HCT116 (cell line): ENCODE data around the gene EZH1. TPM values are rescaled to one million over a fixed set of nuclear protein-coding genes. Genes with fewer than 3 reads are reported as not detected.

ENCODE experiments used
- ATAC-seq: fragments of 200-7000 bp; cut with Tn5 transposase; 2 replicates; pipeline ENCODE4 v1.9.1; 2020; ENCODE audit warnings: mild to moderate bottlenecking, moderate library complexity
- BruUV-seq: library from RNA; stranded (reverse); fragments of 400-500 nt; replicated peaks from 2 replicates; lab custom pipeline; 2021; lab: Mats Ljungman, UMichigan
- CTCF ChIA-PET: fragments of 300-600 bp; sonication (Branson Sonifier 250); formaldehyde crosslinking; loops from one replicate; lab custom pipeline; 2021; ENCODE audit warnings: antibody characterized with exemption; lab: Charles Lee
- POLR2A ChIA-PET: fragments of 300-600, 350-600 bp; sonication (Branson Sonifier 250); formaldehyde crosslinking; loops from one replicate; lab custom pipeline; 2021; ENCODE audit warnings: antibody characterized with exemption; lab: Charles Lee
- RAD21 ChIA-PET, 2 experiments: fragments of 300-600 bp; sonication (Branson Sonifier 250); formaldehyde crosslinking; loops; one replicate each; lab custom pipeline; 2023; ENCODE audit warnings: low total read pairs in 2 of 2; ENCODE audit not compliant: uncharacterized antibody in 2 of 2, unreplicated experiment in 2 of 2, low non-redundant PET in 1 of 2; lab: Charles Lee
- DNase-seq: peaks from one replicate; pipeline ENCODE4 v3.0.0-alpha.2; 2010; ENCODE audit warnings: low read depth, low spot score
- H2AFZ ChIP-seq: fragments of 200-600 bp; shearing (Covaris generic), sonication (generic); 2 replicates; pipeline ENCODE4 v1.6.1; 2017; ENCODE audit warnings: low read depth, mixed run types, mixed read lengths, antibody characterized with exemption, low read length; ENCODE audit not compliant: poor library complexity, severe bottlenecking
- H3K27ac ChIP-seq: 2 replicates; pipeline ENCODE4 v1.5.1; 2012; ENCODE audit warnings: low read depth, low read length
- H3K27me3 ChIP-seq: fragments of 200-600 bp; sonication (generic); 2 replicates; pipeline ENCODE4 v1.6.1; 2016; ENCODE audit warnings: mixed run types, low read length, mixed read lengths; ENCODE audit not compliant: insufficient read depth
- H3K36me3 ChIP-seq, 2 experiments: fragments of 200-500 bp in 1 of 2; fragments of 200-600 bp in 1 of 2; sonication (Bioruptor generic) in 1 of 2; sonication (generic) in 1 of 2; 2 replicates each; pipeline versions ENCODE4 v1.5.1 to v1.6.1; 2014 to 2016; ENCODE audit warnings: low read length in 2 of 2, inconsistent platforms in 1 of 2, mixed read lengths in 1 of 2, mixed run types in 1 of 2; ENCODE audit not compliant: insufficient read depth in 2 of 2, control insufficient read depth in 1 of 2
- H3K4me1 ChIP-seq, 2 experiments: fragments of 200-600 bp in 1 of 2; sonication (generic) in 1 of 2; 2 replicates each; pipeline versions ENCODE4 v1.5.1 to v1.6.1; 2012 to 2017; ENCODE audit warnings: low read length in 2 of 2, inconsistent platforms in 1 of 2, mild to moderate bottlenecking in 1 of 2, mixed read lengths in 1 of 2, mixed run types in 1 of 2, moderate library complexity in 1 of 2; ENCODE audit not compliant: insufficient read depth in 2 of 2, control insufficient read depth in 1 of 2
- H3K4me2 ChIP-seq: fragments of 200-600 bp; sonication (generic); 2 replicates; pipeline ENCODE4 v1.6.1; 2017; ENCODE audit warnings: mixed run types, low read length, mixed read lengths
- H3K4me3 ChIP-seq, 2 experiments: fragments of 200-600 bp in 1 of 2; sonication (generic) in 1 of 2; replicated peaks in 1 of 2; 2 replicates each; pipeline ENCODE4 v1.5.1; 2011 to 2016; ENCODE audit warnings: low read length in 2 of 2, control low read depth in 1 of 2, low read depth in 1 of 2, mild to moderate bottlenecking in 1 of 2, mixed read lengths in 1 of 2, mixed run types in 1 of 2
- H3K79me2 ChIP-seq: fragments of 200-600 bp; sonication (generic); 2 replicates; pipeline ENCODE4 v1.6.1; 2017; ENCODE audit warnings: mild to moderate bottlenecking, mixed run types, low read length, moderate library complexity, mixed read lengths; ENCODE audit not compliant: insufficient read depth
- H3K9ac ChIP-seq: fragments of 200-600 bp; sonication (generic); 2 replicates; pipeline ENCODE4 v1.6.1; 2016; ENCODE audit warnings: low read length, mixed read lengths
- H3K9me2 ChIP-seq: fragments of 200-600 bp; sonication (generic), shearing (Covaris generic); 2 replicates; pipeline ENCODE4 v1.6.1; 2017; ENCODE audit warnings: mixed run types, mild to moderate bottlenecking, moderate library complexity; ENCODE audit not compliant: insufficient read depth
- H3K9me3 ChIP-seq, 2 experiments: fragments of 200-500 bp in 1 of 2; fragments of 200-600 bp in 1 of 2; sonication (Bioruptor generic) in 1 of 2; sonication (generic) in 1 of 2; 2 replicates each; pipeline ENCODE4 v1.6.1; 2014 to 2017; ENCODE audit warnings: low read length in 2 of 2, mixed read lengths in 2 of 2, inconsistent platforms in 1 of 2, low read depth in 1 of 2, mild to moderate bottlenecking in 1 of 2, mixed run types in 1 of 2, moderate library complexity in 1 of 2; ENCODE audit not compliant: control insufficient read depth in 1 of 2, insufficient read depth in 1 of 2
- H4K20me1 ChIP-seq: fragments of 200-600 bp; sonication (generic), shearing (Covaris generic); 2 replicates; pipeline ENCODE4 v1.6.1; 2017; ENCODE audit warnings: mixed run types, mild to moderate bottlenecking, moderate library complexity; ENCODE audit not compliant: insufficient read depth
- ATF3 ChIP-seq: IDR thresholded peaks from 2 replicates; pipeline ENCODE4 v1.6.1; 2012
- CBX3 ChIP-seq: IDR thresholded peaks from 2 replicates; pipeline ENCODE4 v1.6.1; 2012; ENCODE audit warnings: low read depth
- CTCF ChIP-seq, 3 experiments: fragments of 200-600 bp in 1 of 3; sonication (generic) in 1 of 3; IDR thresholded peaks in 2 of 3; conservative IDR thresholded peaks in 1 of 3; 2 replicates each; pipeline ENCODE4 v1.5.1; 2012 to 2017; ENCODE audit warnings: low read depth in 2 of 3, low read length in 2 of 3, antibody characterized with exemption in 1 of 3, borderline replicate concordance in 1 of 3, control low read depth in 1 of 3, mild to moderate bottlenecking in 1 of 3, mixed read lengths in 1 of 3, mixed run types in 1 of 3, moderate library complexity in 1 of 3; ENCODE audit not compliant: insufficient read depth in 1 of 3
- EGR1 ChIP-seq: IDR thresholded peaks from 2 replicates; pipeline ENCODE4 v1.6.1; 2012; ENCODE audit warnings: low read depth
- ELF1 ChIP-seq: IDR thresholded peaks from 2 replicates; pipeline ENCODE4 v1.6.1; 2012; ENCODE audit warnings: low read depth, borderline replicate concordance
- EZH2phosphoT487 ChIP-seq: fragments of 200-600 bp; IDR thresholded peaks from 2 replicates; pipeline ENCODE4 v1.6.1; 2018; ENCODE audit warnings: antibody characterized with exemption, borderline replicate concordance
- FOSL1 ChIP-seq: IDR thresholded peaks from 2 replicates; pipeline ENCODE4 v1.6.1; 2012; ENCODE audit warnings: low read depth
- JUND ChIP-seq: IDR thresholded peaks from 2 replicates; pipeline ENCODE4 v1.6.1; 2012
- MAX ChIP-seq: IDR thresholded peaks from 2 replicates; pipeline ENCODE4 v1.6.1; 2012
- POLR2AphosphoS5 ChIP-seq: IDR thresholded peaks from 2 replicates; pipeline ENCODE4 v1.6.1; 2011; ENCODE audit warnings: mild to moderate bottlenecking, low read depth, low read length, moderate library complexity
- RAD21 ChIP-seq: IDR thresholded peaks from 2 replicates; pipeline ENCODE4 v1.6.1; 2012; ENCODE audit warnings: low read depth, mild to moderate bottlenecking
- REST ChIP-seq: IDR thresholded peaks from 2 replicates; pipeline ENCODE4 v1.6.1; 2012; ENCODE audit warnings: low read depth
- SIN3A ChIP-seq: IDR thresholded peaks from 2 replicates; pipeline ENCODE4 v1.6.1; 2012; ENCODE audit warnings: low read depth
- SP1 ChIP-seq: IDR thresholded peaks from 2 replicates; pipeline ENCODE4 v1.6.1; 2012; ENCODE audit warnings: low read depth
- SRF ChIP-seq: IDR thresholded peaks from 2 replicates; pipeline ENCODE4 v1.6.1; 2012; ENCODE audit warnings: low read depth
- TCF7L2 ChIP-seq: IDR thresholded peaks from 2 replicates; pipeline ENCODE4 v1.7.0; 2011; ENCODE audit warnings: borderline replicate concordance, inconsistent platforms; ENCODE audit not compliant: insufficient read depth, insufficient read length; ENCODE audit errors: extremely low read depth
- ZNF274 ChIP-seq: fragments of 200-500 bp; sonication (Bioruptor generic); IDR thresholded peaks from 2 replicates; pipeline ENCODE4 v1.6.1; 2014; ENCODE audit warnings: mild to moderate bottlenecking, low read depth, low read length, inconsistent platforms
- intact Hi-C: fragments of 100-400 bp; cut with micrococcal nuclease; formaldehyde crosslinking; loops from 2 replicates; pipeline ENCODE4 v1.10.0; 2022
- total RNA-seq: library from RNA; stranded (reverse); gene quantifications from one replicate; pipeline ENCODE4 v1.2.1, GENCODE V29; 2021; ENCODE audit not compliant: unreplicated experiment

EZH1 gene
- total RNA-seq, 1 experiment from 2014 or later = 29.3 TPM

- H3K4me3 ChIP-seq = no peak overlapping the region
- H3K27me3 ChIP-seq = no peaks in the 10 kb centered on the region
- BruUV-seq = no TSS peak
- H2AFZ ChIP-seq = no peak overlapping the region
- RAD21 ChIA-PET = no interaction called here
- H3K9me3 ChIP-seq = no peaks in the 10 kb centered on the region
- H3K9me2 ChIP-seq = no peaks in the 10 kb centered on the region
- H3K79me2 ChIP-seq = 0 out of 2 replicates have a peak, but pooled peaks cover 5% of the 10 kb centered on the region
- POLR2A ChIA-PET = no interaction called here
- H3K9ac ChIP-seq = no peak overlapping the region
- no peak for ATAC-seq
- H3K36me3 ChIP-seq = no peaks in the 10 kb centered on the region
- CTCF ChIA-PET = no interaction called here
- intact Hi-C loops = no loop called here
- TF ChIP-seq TCF7L2 (no peak), MAX (0 out of 2 replicates have a peak, but pooled peaks have one; percentile 22), EZH2phosphoT487 (no peak), POLR2AphosphoS5 (no peak), SRF (no peak), JUND (no peak), ZNF274 (no peak), CBX3 (no peak)
- H3K27ac ChIP-seq = no peak overlapping the region
- peaks cover under 1 to 4% of the 10 kb centered on the region in 2 experiments; a peak in 2 of 4 replicates for H3K4me1 ChIP-seq
- DNase-seq = no peak
- H4K20me1 ChIP-seq = no peaks in the 10 kb centered on the region
- H3K4me2 ChIP-seq = no peak overlapping the region
These were observed 47.7 kb upstream of the EZH1 start for GRCh38 chr17:42792545-42792944.

- H4K20me1 ChIP-seq = no peaks in the 10 kb centered on the region
- ATAC-seq = no peak
- CTCF ChIA-PET = interaction anchor here (0.9 kb wide), 1 partner anchor 28 kb away, joined by 3 read pairs; no protein-coding TSS in a partner anchor
- no peak overlapping the region for H3K4me2 ChIP-seq
- BruUV-seq = no TSS peak
- intact Hi-C loops = no loop called here
- no peak for DNase-seq
- H3K4me1 ChIP-seq = no peaks in the 10 kb centered on the region
- POLR2A ChIA-PET = interaction anchor here (0.7 kb wide), 1 partner anchor 1026 kb away, joined by 4 read pairs; no protein-coding TSS in a partner anchor
- H3K79me2 ChIP-seq = 0 out of 2 replicates have a peak, but pooled peaks cover 2% of the 10 kb centered on the region
- H3K27ac ChIP-seq = no peak overlapping the region
- no peaks in the 10 kb centered on the region for H3K9me2 ChIP-seq
- no peaks in the 10 kb centered on the region for H3K27me3 ChIP-seq
- H3K9me3 ChIP-seq = no peaks in the 10 kb centered on the region
- H3K4me3 ChIP-seq = no peak overlapping the region
- H2AFZ ChIP-seq = no peak overlapping the region
- H3K36me3 ChIP-seq = no peaks in the 10 kb centered on the region
- no peak overlapping the region for H3K9ac ChIP-seq
- RAD21 ChIA-PET = no interaction called here
- TF ChIP-seq ELF1 (no peak), FOSL1 (no peak), REST (no peak), EGR1 (no peak), RAD21 (no peak), SIN3A (no peak), SP1 (no peak), ATF3 (no peak), CTCF (IDR thresholded peaks at IDR 0.05 in 2 of 3, conservative IDR thresholded peaks at IDR 0.05 in 1 of 3; ENCODE audit: borderline replicate concordance in 1 of 3, insufficient read depth in 1 of 3, low read depth in 2 of 3, low read length in 2 of 3) (no peak)
These were observed 47.1 kb upstream of the EZH1 start for GRCh38 chr17:42791948-42792347.
